ENCODE results near the gene KIF15.

- no peak for TF ChIP-seq POLR2AphosphoS5 (IDR thresholded peaks at IDR 0.05; ENCODE audit: borderline replicate concordance, low read depth, low read length)
- no peak for TF ChIP-seq EZH2 (IDR thresholded peaks at IDR 0.05)
- no peak for TF ChIP-seq FOXP2 (optimal IDR thresholded peaks at IDR 0.05; ENCODE audit: control extremely low read depth, extremely low read length, insufficient read depth)
These were observed 10.0 kb downstream of the KIF15 start for GRCh38 chr3:44771424-44772098.

Data from SK-N-MC (cell line).